ENCODE data around the gene TET3.

TET3 gene

GRCh38 chr2:74005786-74006185 is 21.1 kb downstream of the TET3 start:
- no peak for DNase-seq (ENCODE audit: low spot score)

DNA sequence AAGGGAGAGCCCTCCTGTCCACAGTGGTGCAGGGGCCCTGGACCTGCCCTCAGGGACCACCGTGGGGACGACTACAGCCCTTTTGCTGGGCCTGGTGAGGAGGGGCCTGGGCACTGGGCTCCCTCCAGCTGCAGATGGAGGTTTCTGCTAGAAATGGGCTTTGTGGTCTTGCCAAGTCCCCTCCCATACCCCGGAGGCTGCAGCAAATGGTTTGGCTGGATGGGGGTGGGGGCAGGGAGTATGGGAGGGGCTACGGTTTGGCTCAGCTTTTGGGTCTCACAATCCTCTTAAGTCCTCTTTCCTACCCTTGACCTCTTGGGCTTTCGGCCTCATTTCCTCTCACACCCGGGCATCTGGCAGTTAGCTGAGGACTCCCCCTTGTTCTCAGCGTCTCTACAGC is 21.7 kb downstream of the TET3 start:
- no peak for DNase-seq (ENCODE audit: low spot score)

DNA sequence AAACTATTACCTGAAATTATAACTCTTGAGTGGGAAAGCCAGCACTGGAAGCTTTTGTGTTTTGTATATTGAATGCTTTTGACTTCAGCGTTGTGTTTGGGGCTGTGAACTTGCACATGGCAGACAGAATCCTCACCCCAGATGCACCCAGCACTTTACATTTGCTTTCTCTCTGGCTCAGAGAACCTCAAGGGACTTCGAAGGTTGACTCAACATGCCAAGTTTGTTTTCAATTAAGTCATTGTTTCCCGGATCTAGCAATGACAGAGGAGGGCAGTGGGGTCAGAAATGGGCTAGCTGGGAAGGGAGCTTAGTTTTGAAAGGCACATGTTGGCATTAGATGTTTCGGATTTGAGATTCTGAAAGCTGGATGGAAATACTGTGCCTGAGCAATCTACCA is 22.4 kb downstream of the TET3 start:
- DNase-seq (ENCODE audit: low spot score), result no peak

DNA sequence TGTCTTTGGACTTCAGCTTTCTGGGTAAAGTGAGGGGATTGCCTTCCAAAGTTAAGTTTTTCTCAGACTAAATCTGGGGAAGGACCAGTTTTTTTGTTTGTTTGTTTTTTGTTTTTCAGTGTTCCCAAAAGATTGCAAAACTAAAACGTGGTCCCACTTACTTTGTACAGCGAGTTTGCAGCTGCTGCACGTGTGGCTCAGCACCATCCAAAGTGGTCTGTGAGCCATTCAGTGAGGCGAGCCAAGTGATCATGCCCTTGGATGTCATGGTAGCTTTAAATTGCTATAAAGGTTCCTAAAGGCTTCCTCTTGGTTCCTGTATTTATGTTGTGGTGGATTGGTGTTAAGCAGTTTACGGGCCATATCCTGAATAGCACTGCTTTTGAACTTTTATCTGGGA is 23.0 kb downstream of the TET3 start:
- no peak for DNase-seq (ENCODE audit: low spot score)

DNA sequence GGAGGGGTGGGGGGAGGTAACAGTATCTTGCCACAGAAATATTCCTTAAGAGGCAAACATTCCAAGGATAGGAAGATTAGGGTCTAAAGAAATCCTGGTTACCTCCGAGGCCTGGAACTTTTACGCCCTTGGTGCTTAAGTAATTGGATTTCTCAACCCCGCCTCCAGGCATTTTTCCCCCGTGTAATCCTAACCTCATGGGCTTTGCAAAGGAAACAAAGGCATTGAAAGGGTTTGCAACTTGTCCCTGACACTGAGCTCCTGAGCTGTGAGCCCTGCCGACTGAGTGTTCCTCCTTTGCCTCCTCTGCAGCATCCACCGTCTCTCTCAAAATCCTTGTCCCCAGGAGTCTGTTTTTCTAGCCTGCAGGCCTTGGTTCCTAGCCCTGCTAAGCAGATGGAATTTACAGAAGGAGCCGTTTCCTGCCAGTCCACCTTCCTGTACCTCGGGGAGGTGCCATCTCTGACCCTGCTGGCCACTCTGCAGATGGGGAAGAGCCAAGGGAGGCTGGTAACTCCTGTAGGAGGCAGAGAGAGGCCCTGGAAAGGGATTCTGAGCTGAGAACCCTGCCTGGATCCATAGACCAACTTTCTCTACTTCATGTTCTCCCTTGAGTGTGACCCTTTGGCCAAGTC is 24.2 kb downstream of the TET3 start:
- DNase-seq (ENCODE audit: low spot score), result no peak

GRCh38 chr2:74009577-74009976 is 24.9 kb downstream of the TET3 start:
- no peak for DNase-seq (ENCODE audit: low spot score)

- no peak for DNase-seq (ENCODE audit: low spot score)
Measured at GRCh38 chr2:74010087-74010541, 25.4 kb downstream of the TET3 start.

GRCh38 chr2:74011246-74011645 is 26.5 kb downstream of the TET3 start:
- no peak for DNase-seq (ENCODE audit: low spot score)

DNA sequence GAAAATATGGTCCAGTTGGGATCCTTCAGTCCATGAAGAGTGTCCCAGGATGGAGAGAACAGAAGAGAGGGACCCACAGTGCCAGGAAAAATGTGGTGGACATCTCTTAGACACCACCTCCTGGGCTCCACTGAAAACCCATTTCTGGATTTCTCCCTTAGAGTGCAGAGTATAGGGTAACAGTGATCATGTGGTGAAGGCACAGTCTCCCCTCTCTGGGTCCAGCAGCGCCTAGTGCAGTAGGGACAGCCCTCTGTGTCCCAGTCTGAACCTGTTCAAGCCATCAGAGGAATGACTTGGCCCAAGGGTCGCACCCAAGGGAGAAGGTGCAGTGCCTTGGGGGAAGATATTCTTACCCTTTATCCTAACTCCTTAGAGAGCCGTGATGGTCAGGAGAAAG is 30.1 kb downstream of the TET3 start:
- no peak for DNase-seq (ENCODE audit: low spot score)

DNA sequence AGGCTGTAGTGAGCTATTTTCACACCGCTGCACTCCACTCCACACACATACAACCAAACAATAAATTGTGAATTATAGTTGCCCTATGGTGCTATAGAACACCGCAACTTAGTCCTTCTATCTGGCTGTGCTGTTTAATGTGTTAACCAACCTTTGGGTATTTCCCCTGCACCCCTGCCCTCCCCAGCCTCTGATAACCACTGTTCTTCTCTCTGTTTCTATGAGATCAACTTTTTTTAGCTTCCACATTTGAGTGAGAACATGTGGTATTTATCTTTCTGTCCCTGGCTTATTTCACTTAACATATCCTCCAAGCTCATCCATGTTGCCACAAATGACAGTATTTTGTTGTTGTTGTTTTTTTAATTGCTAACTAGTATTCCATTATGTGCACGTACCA is 32.5 kb downstream of the TET3 start:
- DNase-seq (ENCODE audit: low spot score), result no peak

- no peak for DNase-seq (ENCODE audit: low spot score)
Measured at GRCh38 chr2:74019516-74019915, 34.8 kb downstream of the TET3 start.

GRCh38 chr2:74020702-74021406 is 36.1 kb downstream of the TET3 start:
- DNase-seq (ENCODE audit: low spot score), result no peak

DNA sequence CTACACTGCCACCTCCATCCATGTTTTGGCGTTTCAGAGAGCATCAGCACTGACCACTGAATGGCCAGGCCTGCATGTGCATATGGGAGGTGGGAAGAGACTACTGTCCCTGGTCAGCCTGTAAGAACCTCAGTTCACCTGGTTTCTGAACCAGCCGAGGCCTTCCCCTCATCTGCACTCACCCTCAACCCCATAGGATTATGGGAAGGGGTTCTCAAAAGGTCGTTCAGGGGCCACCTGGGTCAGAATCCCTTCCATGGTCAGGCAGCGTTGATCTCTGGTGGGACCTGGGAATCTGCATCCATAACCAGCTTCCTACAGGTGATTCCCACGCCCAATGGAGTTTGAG is 36.7 kb downstream of the TET3 start:
- DNase-seq (ENCODE audit: low spot score), result no peak

DNA sequence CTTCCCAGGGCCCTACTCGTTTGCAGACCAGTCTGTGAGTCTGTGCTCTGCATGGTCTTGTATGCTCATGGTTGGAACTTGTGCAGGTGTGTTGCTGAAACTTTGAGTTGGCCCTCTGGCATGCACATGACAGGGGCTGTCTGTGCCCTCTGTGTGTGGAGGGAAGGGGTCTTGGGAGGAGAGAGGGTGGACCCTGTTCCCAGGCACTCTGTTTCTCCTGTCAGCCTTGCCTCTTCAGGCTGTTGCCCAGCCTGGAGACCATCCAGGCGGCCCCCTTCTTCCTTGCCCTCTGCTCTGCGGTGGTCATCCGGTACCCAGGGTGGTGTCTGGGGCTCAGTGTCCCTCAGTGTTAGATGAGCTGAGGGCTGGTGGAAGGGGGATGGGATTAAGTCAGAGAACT is 39.5 kb downstream of the TET3 start:
- DNase-seq (ENCODE audit: low spot score), result no peak

DNA sequence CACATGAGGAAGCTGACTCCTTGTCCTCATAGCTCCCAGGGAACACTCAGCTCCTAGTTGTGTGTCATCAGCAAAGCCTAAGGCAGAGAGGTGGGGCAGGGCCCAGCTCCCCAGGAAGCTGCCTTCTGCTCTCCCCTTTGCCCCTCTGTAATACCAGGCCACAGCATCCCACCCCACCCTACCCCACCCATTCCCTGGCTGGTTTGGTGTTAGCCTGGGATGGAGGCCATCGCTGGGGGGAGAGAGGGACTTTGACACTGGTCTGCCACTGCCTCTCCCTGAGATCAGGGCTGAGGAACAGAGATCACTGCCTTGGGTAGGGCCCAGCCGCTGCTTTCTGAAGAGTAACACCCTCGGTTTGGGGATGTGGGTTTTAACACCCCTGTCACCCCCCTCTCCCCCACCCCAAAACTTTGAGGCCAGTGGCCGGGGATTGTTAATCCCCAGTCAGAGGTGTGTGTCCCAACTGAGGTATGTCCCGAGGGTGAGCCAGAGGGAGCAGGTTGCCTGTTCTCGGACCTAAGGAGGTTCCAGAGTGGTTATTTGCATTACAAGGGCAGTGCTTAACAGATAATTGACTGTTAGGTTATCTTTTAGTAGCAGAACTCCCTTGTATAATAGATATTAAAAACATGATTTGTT is 41.4 kb downstream of the TET3 start:
- peak; percentile 41 for DNase-seq (ENCODE audit: low spot score)

GRCh38 chr2:74026687-74027241 is 42.1 kb downstream of the TET3 start:
- DNase-seq (ENCODE audit: low spot score), result no peak

GRCh38 chr2:74027496-74027895 is 42.8 kb downstream of the TET3 start:
- DNase-seq (ENCODE audit: low spot score), result no peak

DNA sequence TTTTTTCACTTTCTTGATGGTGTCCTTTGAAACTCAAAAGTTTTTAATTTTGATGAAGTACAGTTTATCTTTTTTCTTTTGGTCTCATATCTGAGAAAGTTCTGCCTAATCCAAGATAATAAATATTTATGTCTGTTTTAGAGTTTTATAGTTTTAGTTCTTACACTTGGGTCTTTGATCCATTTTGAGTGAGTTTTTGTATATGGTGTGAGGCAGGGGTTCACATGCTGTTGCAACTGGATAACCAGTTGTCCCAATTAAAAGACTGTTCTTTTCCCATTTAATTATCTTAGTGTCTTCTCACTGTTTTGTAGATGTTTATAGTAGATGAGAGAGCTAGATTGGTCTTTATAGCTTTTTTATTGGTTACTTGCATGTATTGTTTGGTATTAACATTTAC is 43.6 kb downstream of the TET3 start:
- no peak for DNase-seq (ENCODE audit: low spot score)

GRCh38 chr2:74028741-74029140 is 44.0 kb downstream of the TET3 start:
- DNase-seq (ENCODE audit: low spot score), result peak; percentile 55

DNA sequence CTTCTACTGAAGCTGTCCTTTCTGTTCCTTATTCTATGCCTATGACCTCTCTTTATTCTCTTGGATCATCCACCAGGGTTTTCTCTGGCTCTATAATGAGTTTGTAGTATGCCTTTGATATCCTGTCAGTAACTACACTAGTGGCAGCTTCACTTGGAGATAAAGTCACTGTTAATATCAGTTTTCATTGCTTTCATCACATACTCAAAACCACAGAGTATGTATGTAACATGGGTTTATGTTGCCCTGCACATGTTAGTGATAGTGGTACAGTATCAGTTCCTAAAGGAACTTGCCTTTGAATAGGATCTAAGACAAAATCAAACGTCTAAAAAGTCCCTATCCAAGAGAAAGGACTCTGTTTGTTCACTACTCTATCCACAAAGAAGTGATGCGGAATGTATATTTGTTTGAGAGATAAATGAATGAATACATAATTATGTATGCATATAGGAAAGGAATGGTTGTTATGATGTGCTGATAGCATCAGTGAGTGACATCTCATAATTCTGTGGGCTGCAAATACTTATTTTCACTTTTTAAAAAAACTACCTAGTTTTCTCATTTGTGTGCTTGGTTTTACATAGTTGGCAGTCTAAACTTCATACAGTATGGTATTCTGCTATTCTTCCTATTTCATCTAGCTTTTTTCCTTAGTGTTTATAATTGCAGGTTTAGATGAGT is 45.1 kb downstream of the TET3 start:
- DNase-seq (ENCODE audit: low spot score), result no peak

DNA sequence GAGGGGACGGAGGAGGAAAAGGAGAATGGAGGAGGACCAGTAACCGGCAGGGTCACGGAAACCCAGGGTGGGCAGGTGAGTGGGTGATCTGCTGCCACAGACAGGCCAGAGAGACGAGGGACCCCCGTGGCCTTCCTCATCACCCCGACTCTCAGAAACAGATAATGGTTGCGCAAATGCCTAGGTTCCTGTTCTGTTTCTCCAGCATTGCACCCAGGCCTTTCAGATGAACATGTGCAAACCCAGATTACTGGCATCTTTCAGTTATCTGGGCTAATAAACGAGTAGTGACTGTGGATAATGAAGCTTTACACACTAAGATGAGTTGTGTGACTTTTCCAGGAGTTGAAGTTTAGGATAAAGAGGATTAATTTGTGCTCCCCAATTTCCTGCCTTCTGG is 46.5 kb downstream of the TET3 start:
- DNase-seq (ENCODE audit: low spot score), result peak; percentile 62

DNA sequence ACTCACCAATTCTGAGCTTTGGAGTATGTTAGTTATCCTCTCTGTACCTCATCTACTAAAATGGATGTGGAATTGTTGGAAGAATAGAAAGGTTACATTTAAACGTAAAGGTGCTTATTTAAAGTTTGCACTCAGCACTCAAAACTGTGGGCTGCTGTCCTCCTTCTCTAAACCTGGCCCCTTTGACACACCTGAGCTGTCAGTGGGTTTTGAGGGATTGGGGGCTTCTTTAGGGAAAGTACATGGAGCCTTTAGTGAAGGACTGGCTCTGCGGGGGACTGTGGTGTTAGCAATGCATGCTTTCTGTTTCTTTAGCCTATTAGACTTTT is 47.2 kb downstream of the TET3 start:
- DNase-seq (ENCODE audit: low spot score), result no peak

GRCh38 chr2:74033375-74033774 is 48.7 kb downstream of the TET3 start:
- DNase-seq (ENCODE audit: low spot score), result peak; percentile 43

All from hematopoietic multipotent progenitor cell treated with erythropoietin and hydrocortisone succinate and interleukin-3 and kit ligand, for 17 days (in vitro differentiated cells).